ENCODE data around the gene RER1. TPM values are rescaled to one million over a fixed set of nuclear protein-coding genes. Genes with fewer than 3 reads are reported as not detected.

Gene RER1
- total RNA-seq, 2 experiments from 2014 or later = 60.5 to 138 TPM

- Histone ChIP-seq H3K9me2 (ENCODE audit: insufficient read depth, low read length) (no peaks in the 10 kb centered on the region), H3K4me3 (ENCODE audit: low read depth, low read length, poor library complexity, severe bottlenecking) (no peak overlapping the region), H3K4me2 (ENCODE audit: low read length) (no peak overlapping the region), H3K36me3 (ENCODE audit: insufficient read depth, low read length) (no peaks in the 10 kb centered on the region), H3K27ac (ENCODE audit: low read depth, low read length, poor library complexity, severe bottlenecking) (no peak overlapping the region), H3K9me3 (ENCODE audit: low read length) (no peaks in the 10 kb centered on the region), H4K20me1 (ENCODE audit: insufficient read depth, low read length) (no peaks in the 10 kb centered on the region), H2AFZ (ENCODE audit: low read length) (no peak overlapping the region), H3K4me1 (ENCODE audit: insufficient read depth, low read length, poor library complexity, severe bottlenecking) (no peaks in the 10 kb centered on the region), H3K79me2 (ENCODE audit: insufficient read depth, low read depth, low read length) (no peaks in the 10 kb centered on the region)
- POLR2A ChIA-PET = no interaction called here
- no peak for TF ChIP-seq CTCF (conservative IDR thresholded peaks at IDR 0.05; ENCODE audit: low read length)
- no peak for TF ChIP-seq EZH2phosphoT487 (IDR thresholded peaks at IDR 0.05; ENCODE audit: borderline replicate concordance, low read depth, low read length)
- DNase-seq (ENCODE audit: low spot score) = no peak
- no TSS peak for BruUV-seq (replicated peaks)
- CTCF ChIA-PET (ENCODE audit: unreplicated experiment) = no interaction called here
- intact Hi-C loops (cut with micrococcal nuclease; ENCODE audit: unreplicated experiment) = no loop called here
These were observed 39.2 kb upstream of the RER1 start for GRCh38 chr1:2352341-2352896.

GRCh38 chr1:2352897-2353550 is 38.6 kb upstream of the RER1 start:
- Histone ChIP-seq H4K20me1 (ENCODE audit: insufficient read depth, low read length) (no peaks in the 10 kb centered on the region), H3K79me2 (ENCODE audit: insufficient read depth, low read depth, low read length) (no peaks in the 10 kb centered on the region), H3K4me1 (ENCODE audit: insufficient read depth, low read length, poor library complexity, severe bottlenecking) (no peaks in the 10 kb centered on the region), H2AFZ (ENCODE audit: low read length) (no peak overlapping the region), H3K27ac (ENCODE audit: low read depth, low read length, poor library complexity, severe bottlenecking) (no peak overlapping the region), H3K4me2 (ENCODE audit: low read length) (no peak overlapping the region), H3K9me3 (ENCODE audit: low read length) (no peaks in the 10 kb centered on the region), H3K9me2 (ENCODE audit: insufficient read depth, low read length) (no peaks in the 10 kb centered on the region), H3K4me3 (ENCODE audit: low read depth, low read length, poor library complexity, severe bottlenecking) (no peak overlapping the region), H3K36me3 (ENCODE audit: insufficient read depth, low read length) (no peaks in the 10 kb centered on the region)
- CTCF ChIA-PET (ENCODE audit: unreplicated experiment) = no interaction called here
- POLR2A ChIA-PET = no interaction called here
- intact Hi-C loops (cut with micrococcal nuclease; ENCODE audit: unreplicated experiment) = no loop called here
- TF ChIP-seq EZH2phosphoT487 (IDR thresholded peaks at IDR 0.05; ENCODE audit: borderline replicate concordance, low read depth, low read length) = no peak
- TF ChIP-seq CTCF (conservative IDR thresholded peaks at IDR 0.05; ENCODE audit: low read length) = no peak
- DNase-seq (ENCODE audit: low spot score) = no peak
- no TSS peak for BruUV-seq (replicated peaks)
